ENCODE results near the gene OR10AD1. TPM values are rescaled to one million over a fixed set of nuclear protein-coding genes. Genes with fewer than 3 reads are reported as not detected.

The OR10AD1 gene
- total RNA-seq, 1 donor from 2014 or later, result not detected

DNA sequence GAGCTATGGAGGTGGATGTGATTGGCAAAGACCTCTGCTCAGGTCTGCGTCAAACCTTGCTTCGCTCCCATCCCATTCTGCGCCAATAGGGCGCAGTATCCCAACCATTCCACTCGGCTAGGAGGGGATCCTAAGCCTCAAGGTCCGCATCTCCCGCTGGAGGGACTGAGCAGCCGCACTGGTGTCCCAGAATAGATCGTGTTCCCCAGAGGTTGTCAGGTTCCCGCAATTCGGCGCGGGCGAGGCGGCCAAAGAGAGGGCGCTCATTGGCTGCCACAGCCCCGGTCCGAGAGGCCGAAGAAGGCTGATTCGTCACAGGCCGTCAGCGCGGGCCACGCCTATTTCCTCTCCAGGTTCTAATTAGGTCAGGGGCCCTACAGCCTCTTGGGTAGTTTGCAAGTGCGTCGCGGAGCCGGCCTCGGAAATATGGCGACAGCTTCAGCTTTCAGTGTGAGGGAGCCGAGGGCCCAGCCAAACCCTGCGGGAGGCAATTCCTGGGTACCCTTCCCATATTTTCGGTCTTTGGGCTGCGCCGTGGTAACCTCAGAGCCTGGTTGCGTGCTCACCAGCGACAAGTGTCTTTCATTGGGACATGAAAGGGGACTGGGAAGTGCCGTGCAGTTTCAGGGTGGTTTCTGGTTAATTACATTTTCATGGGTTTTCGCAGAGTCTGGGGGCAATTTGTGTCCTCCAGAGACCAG lies 5.0 kb downstream of the OR10AD1 start:
- H3K36me3 Mint-ChIP-seq, result peaks cover 21% of the 10 kb centered on the region
- peak overlapping the region; percentile 88 for H3K27ac Mint-ChIP-seq
- H3K27me3 Mint-ChIP-seq (ENCODE audit: low read depth), result no peaks in the 10 kb centered on the region
- TF ChIP-seq CTCF (IDR thresholded peaks at IDR 0.05; ENCODE audit: unreplicated experiment), result peak; percentile 3
- peaks cover 63% of the 10 kb centered on the region for H3K4me1 Mint-ChIP-seq
- H3K9me3 Mint-ChIP-seq, result peaks cover 20% of the 10 kb centered on the region
- peak; percentile 62 to 83 for DNase-seq (ENCODE audit: low spot score in 2 of 2, unreplicated experiment in 2 of 2)
- H3K4me3 Mint-ChIP-seq, result peak overlapping the region; percentile 68

DNA sequence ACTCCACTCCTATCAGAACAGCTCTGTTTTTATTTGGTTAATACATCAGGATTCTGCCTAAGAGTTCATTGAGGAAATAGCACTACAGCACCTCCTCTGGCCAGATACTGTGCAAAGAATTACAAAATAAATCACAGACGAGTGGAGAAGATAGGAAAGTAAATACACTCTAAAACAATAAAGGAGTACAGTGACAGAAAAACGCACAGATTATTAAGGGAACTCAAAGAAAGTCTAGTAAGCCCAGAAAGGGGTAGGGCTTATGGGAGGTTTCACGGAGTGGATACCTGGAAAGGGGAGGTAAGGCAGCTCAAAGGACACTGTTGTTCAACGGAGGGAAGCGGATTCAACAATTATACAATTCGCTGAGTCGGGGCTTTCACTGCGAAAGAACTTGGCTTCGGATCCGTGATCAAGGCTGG lies 5.5 kb downstream of the OR10AD1 start:
- no peak for DNase-seq (ENCODE audit: low spot score in 2 of 2, unreplicated experiment in 2 of 2)

GRCh38 chr12:48194799-48195201 lies 8.3 kb downstream of the OR10AD1 start:
- H3K9me3 Mint-ChIP-seq, result no peaks in the 10 kb centered on the region
- H3K4me1 Mint-ChIP-seq, result peaks cover 75% of the 10 kb centered on the region
- H3K27me3 Mint-ChIP-seq (ENCODE audit: low read depth), result no peaks in the 10 kb centered on the region
- peak overlapping the region; percentile 4 for H3K4me3 Mint-ChIP-seq
- no peak for DNase-seq (ENCODE audit: low spot score in 2 of 2, unreplicated experiment in 2 of 2)
- TF ChIP-seq CTCF (IDR thresholded peaks at IDR 0.05; ENCODE audit: unreplicated experiment), result no peak
- no peaks in the 10 kb centered on the region for H3K36me3 Mint-ChIP-seq
- H3K27ac Mint-ChIP-seq, result peak overlapping the region; percentile 92

More for the DNA sequence above, 5.5 kb downstream of the OR10AD1 start:
- Mint-ChIP-seq H3K27me3 (ENCODE audit: low read depth) (no peaks in the 10 kb centered on the region), H3K4me1 (peaks cover 67% of the 10 kb centered on the region), H3K9me3 (peaks cover 15% of the 10 kb centered on the region), H3K36me3 (peaks cover 16% of the 10 kb centered on the region), H3K4me3 (peak overlapping the region; percentile 68), H3K27ac (peak overlapping the region; percentile 88)
- TF ChIP-seq CTCF (IDR thresholded peaks at IDR 0.05; ENCODE audit: unreplicated experiment), result peak; percentile 13

DNA sequence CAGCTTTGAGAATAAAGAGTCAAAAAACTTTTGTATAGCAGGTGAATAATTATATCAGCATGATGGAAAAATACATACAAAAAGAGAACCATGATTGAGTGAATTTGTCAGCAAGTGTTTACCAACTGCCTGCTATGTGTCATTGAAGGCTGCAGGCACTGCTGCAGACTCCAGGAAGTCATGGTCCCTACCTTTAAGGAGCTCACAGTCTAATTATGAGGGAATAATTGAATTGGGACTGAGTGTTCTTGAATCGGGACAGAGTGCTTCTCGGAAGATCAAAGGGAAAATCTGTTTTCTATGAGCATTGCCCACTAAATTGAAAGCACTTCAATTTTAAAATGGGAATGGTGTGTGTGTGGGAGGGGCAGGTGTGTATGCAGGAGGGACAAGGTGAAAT lies 9.5 kb downstream of the OR10AD1 start:
- peak overlapping the region; percentile 92 for H3K27ac Mint-ChIP-seq

GRCh38 chr12:48192861-48193260 lies 10.2 kb downstream of the OR10AD1 start:
- no peak for DNase-seq (ENCODE audit: low spot score in 2 of 2, unreplicated experiment in 2 of 2)
- Mint-ChIP-seq H3K36me3 (no peaks in the 10 kb centered on the region), H3K4me1 (peaks cover 63% of the 10 kb centered on the region), H3K4me3 (no peak overlapping the region), H3K9me3 (no peaks in the 10 kb centered on the region), H3K27ac (peak overlapping the region; percentile 64), H3K27me3 (ENCODE audit: low read depth) (peaks cover 6% of the 10 kb centered on the region)
- TF ChIP-seq CTCF (IDR thresholded peaks at IDR 0.05; ENCODE audit: unreplicated experiment), result no peak

More for the DNA sequence above, 9.5 kb downstream of the OR10AD1 start:
- Mint-ChIP-seq H3K27me3 (ENCODE audit: low read depth) (no peaks in the 10 kb centered on the region), H3K4me3 (no peak overlapping the region), H3K36me3 (no peaks in the 10 kb centered on the region), H3K4me1 (peaks cover 70% of the 10 kb centered on the region), H3K9me3 (no peaks in the 10 kb centered on the region)
- TF ChIP-seq CTCF (IDR thresholded peaks at IDR 0.05; ENCODE audit: unreplicated experiment), result no peak
- DNase-seq (ENCODE audit: low spot score in 2 of 2, unreplicated experiment in 2 of 2), result no peak
